ENCODE results near the gene SLC41A3.
"Not testable (repeated sequence)": the region's sequence is repeated elsewhere in the genome, so short reads cannot be mapped to it uniquely, and the experiment has no call there.

DNA sequence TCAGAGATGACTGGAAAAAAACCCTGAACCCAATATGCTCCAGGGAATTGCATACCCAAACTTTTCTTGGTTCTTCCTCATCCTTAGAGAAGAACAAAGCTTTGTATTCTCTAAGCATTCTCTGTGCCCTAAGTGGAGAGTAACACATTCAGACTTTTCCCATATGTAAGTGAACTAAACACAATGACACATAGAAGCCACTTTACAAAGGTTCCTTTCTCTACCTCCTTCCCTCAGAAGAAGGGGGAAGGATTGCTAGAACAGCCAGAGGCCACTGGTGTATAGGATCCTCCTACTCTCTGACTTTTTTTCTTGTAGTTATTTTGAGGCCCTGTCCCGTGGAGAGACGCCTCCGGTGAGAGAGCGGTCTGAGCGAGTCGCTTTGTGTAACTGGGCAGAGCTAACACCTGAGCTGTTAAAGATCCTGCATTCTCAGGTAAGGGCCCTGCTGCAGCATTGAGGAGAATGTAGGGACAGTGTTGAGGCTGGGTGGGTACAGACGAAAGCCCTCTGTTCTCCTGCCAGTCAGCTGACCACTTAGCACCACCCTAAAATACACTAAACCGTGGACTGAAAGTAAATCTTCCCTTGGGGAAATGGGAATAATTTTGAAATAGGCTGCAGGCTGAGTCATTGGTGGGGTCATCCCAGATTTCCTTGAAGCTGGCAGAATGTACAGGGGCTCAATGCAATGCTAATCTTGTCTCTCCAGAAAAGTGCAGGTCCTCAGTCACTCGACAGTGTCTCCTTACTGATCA lies 108.5 kb downstream of the SLC41A3 start:
- TF ChIP-seq, protein P1, sequence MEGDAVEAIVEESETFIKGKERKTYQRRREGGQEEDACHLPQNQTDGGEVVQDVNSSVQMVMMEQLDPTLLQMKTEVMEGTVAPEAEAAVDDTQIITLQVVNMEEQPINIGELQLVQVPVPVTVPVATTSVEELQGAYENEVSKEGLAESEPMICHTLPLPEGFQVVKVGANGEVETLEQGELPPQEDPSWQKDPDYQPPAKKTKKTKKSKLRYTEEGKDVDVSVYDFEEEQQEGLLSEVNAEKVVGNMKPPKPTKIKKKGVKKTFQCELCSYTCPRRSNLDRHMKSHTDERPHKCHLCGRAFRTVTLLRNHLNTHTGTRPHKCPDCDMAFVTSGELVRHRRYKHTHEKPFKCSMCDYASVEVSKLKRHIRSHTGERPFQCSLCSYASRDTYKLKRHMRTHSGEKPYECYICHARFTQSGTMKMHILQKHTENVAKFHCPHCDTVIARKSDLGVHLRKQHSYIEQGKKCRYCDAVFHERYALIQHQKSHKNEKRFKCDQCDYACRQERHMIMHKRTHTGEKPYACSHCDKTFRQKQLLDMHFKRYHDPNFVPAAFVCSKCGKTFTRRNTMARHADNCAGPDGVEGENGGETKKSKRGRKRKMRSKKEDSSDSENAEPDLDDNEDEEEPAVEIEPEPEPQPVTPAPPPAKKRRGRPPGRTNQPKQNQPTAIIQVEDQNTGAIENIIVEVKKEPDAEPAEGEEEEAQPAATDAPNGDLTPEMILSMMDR (IDR thresholded peaks at IDR 0.05; ENCODE audit: control extremely low read depth in 1 of 3, insufficient read depth in 1 of 3, low read depth in 1 of 3, low read length in 3 of 3) = not testable (repeated sequence)
- not testable (repeated sequence) for TF ChIP-seq HDAC2 (IDR thresholded peaks at IDR 0.05; ENCODE audit: borderline replicate concordance in 1 of 2, low read depth in 2 of 2, low read length in 2 of 2); SIRT6 (IDR thresholded peaks at IDR 0.05; ENCODE audit: low read length); NRF1 (IDR thresholded peaks at IDR 0.05; ENCODE audit: low read depth, low read length); JUND (IDR thresholded peaks at IDR 0.05; ENCODE audit: low read length); POLR2A (IDR thresholded peaks at IDR 0.05; ENCODE audit: control extremely low read depth in 1 of 2, low read depth in 2 of 2, low read length in 2 of 2); GABPA (IDR thresholded peaks at IDR 0.05; ENCODE audit: borderline replicate concordance, insufficient read depth, low read length); SRF (IDR thresholded peaks at IDR 0.05; ENCODE audit: low read depth, low read length); YY1 (IDR thresholded peaks at IDR 0.05; ENCODE audit: low read depth, low read length); JUN (IDR thresholded peaks at IDR 0.05; ENCODE audit: low read depth, low read length); SIX5 (IDR thresholded peaks at IDR 0.05; ENCODE audit: low read depth, low read length); RFX5 (IDR thresholded peaks at IDR 0.05; ENCODE audit: borderline replicate concordance, low read depth, low read length); SP1 (IDR thresholded peaks at IDR 0.05; ENCODE audit: low read depth, low read length)
- TF ChIP-seq, protein P2, sequence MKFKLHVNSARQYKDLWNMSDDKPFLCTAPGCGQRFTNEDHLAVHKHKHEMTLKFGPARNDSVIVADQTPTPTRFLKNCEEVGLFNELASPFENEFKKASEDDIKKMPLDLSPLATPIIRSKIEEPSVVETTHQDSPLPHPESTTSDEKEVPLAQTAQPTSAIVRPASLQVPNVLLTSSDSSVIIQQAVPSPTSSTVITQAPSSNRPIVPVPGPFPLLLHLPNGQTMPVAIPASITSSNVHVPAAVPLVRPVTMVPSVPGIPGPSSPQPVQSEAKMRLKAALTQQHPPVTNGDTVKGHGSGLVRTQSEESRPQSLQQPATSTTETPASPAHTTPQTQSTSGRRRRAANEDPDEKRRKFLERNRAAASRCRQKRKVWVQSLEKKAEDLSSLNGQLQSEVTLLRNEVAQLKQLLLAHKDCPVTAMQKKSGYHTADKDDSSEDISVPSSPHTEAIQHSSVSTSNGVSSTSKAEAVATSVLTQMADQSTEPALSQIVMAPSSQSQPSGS (IDR thresholded peaks at IDR 0.05; ENCODE audit: low read length) = not testable (repeated sequence)
